NOMO-1 (cell line): ENCODE results near the gene PIEZO1.

Experiments
- DNase-seq, 2 experiments: peaks; one replicate each; lab custom pipeline; 2025; ENCODE audit not compliant: unreplicated experiment in 2 of 2; lab: John Stamatoyannopoulos, UW

Gene PIEZO1

GRCh38 chr16:88722784-88723506, 62.1 kb downstream of the PIEZO1 start:
- DNase-seq, result no peak

- DNase-seq, result no peak
Observed at GRCh38 chr16:88721815-88722755, 62.9 kb downstream of the PIEZO1 start.

- DNase-seq, result no peak
Observed at GRCh38 chr16:88721236-88721635, 63.8 kb downstream of the PIEZO1 start.

GRCh38 chr16:88720396-88720970, 64.5 kb downstream of the PIEZO1 start:
- DNase-seq, result no peak

- no peak for DNase-seq
Observed at GRCh38 chr16:88719933-88720296, 65.1 kb downstream of the PIEZO1 start.

- DNase-seq, result no peak
Observed at GRCh38 chr16:88719267-88719932, 65.6 kb downstream of the PIEZO1 start.

- no peak for DNase-seq
Observed at GRCh38 chr16:88718178-88718577, 66.8 kb downstream of the PIEZO1 start.

- no peak for DNase-seq
Observed at GRCh38 chr16:88716601-88717001, 68.4 kb downstream of the PIEZO1 start.

- no peak for DNase-seq
Observed at GRCh38 chr16:88716201-88716600, 68.8 kb downstream of the PIEZO1 start.

GRCh38 chr16:88715312-88716190, 69.5 kb downstream of the PIEZO1 start:
- DNase-seq, result no peak

- DNase-seq, result no peak
Observed at GRCh38 chr16:88714420-88715302, 70.4 kb downstream of the PIEZO1 start.

GRCh38 chr16:88713568-88714419, 71.2 kb downstream of the PIEZO1 start:
- DNase-seq, result no peak

GRCh38 chr16:88713054-88713453, 72.0 kb downstream of the PIEZO1 start:
- no peak for DNase-seq

GRCh38 chr16:88712362-88712979, 72.5 kb downstream of the PIEZO1 start:
- DNase-seq, result no peak

- no peak for DNase-seq
Observed at GRCh38 chr16:88711750-88712340, 73.2 kb downstream of the PIEZO1 start.

- no peak for DNase-seq
Observed at GRCh38 chr16:88710556-88710955, 74.5 kb downstream of the PIEZO1 start.
